GM21737 (cell line): ENCODE data around the gene PRSS1.
A peak's percentile ranks its signal among the peaks of the same experiment; 100 is the strongest.
"Not testable (repeated sequence)": the region's sequence is repeated elsewhere in the genome, so short reads cannot be mapped to it uniquely, and the experiment has no call there.

Experiments used
- ATAC-seq: cut with Tn5 transposase; IDR thresholded peaks from one replicate; pipeline ENCODE4 v1.9.1; 2021; ENCODE audit warnings: mild to moderate bottlenecking, moderate library complexity; ENCODE audit not compliant: unreplicated experiment

The PRSS1 gene

DNA sequence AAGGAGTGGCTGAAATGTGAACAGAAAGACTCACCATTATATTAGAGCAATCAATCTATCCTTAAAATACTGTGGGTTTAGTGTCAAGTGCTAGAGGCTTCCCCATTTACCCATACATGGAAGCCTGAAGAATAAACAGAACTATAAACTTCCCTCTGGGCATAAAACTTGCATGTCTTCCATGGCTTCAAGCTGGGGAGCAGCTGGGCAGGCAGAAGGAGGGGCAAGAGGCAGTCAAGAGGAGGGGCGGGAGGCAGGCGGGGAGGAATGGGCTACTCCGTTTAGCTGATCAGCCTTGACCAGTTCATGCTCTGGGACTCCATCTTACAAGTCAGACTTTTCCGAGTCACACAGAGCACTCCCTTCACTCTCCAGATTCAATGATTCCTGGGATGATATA lies 3.5 kb upstream of the PRSS1 start:
- ATAC-seq: no peak

DNA sequence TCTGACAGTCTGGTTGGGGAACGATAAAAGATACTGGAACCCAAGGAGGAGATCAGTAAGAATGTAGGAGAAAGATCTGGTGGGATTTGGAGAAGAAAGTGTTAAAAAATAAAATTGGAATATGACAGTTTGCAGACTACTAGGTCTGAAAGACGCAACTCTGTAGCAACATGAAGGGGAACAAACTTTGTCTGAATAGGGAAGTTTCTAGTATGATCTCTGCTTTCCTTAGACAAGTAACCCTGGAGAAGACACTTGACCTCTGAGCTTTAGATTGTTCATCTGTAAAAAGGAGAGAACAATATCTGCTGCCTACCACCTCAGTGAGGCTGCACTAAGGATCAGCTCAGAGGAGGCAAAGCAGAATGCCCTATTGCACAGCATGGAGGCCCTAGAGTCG lies 3.0 kb upstream of the PRSS1 start:
- no peak for ATAC-seq

DNA sequence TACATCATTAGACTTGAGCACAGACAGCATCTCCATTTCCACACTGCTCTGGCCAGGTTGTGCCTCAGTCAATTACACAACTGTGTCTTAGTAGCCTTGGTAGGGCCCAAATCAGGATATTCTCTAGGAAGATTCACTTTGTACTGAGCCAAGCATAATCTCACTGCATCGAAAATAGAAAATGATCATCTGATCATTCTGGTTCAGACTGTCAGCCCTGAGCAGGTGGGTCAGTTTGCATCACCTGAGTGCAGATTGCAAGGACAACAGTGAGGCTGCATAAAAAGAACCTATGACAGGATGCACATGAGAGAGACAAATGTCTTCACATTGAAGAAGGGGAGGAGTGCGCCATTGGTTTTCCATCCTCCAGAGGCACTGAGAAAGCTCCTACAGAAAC lies 862 bp upstream of the PRSS1 start:
- not testable (repeated sequence) for ATAC-seq

DNA sequence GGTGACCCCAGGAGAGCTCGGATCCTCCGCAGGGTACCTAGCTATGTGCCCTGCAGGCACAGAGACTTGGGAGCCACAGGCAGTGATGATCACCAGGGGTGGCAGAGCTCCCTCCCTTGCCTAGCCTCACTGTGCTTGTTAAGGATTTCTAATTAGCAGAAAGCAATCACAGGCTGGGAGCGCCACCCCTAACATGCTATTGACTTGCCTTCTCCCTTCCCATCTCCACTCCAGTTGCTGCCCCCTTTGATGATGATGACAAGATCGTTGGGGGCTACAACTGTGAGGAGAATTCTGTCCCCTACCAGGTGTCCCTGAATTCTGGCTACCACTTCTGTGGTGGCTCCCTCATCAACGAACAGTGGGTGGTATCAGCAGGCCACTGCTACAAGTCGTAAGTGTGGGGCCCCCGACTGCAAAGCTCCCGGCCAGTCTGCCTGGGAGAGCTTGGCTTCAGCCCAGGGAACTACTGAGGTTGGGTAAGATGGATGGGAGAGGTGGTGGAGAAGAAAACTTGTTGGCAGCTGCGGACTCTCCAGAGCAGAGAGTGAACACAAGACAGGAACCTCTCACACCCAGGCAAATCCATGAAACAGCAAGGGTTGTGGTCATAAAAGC lies 1.2 kb downstream of the PRSS1 start:
- no peak for ATAC-seq

DNA sequence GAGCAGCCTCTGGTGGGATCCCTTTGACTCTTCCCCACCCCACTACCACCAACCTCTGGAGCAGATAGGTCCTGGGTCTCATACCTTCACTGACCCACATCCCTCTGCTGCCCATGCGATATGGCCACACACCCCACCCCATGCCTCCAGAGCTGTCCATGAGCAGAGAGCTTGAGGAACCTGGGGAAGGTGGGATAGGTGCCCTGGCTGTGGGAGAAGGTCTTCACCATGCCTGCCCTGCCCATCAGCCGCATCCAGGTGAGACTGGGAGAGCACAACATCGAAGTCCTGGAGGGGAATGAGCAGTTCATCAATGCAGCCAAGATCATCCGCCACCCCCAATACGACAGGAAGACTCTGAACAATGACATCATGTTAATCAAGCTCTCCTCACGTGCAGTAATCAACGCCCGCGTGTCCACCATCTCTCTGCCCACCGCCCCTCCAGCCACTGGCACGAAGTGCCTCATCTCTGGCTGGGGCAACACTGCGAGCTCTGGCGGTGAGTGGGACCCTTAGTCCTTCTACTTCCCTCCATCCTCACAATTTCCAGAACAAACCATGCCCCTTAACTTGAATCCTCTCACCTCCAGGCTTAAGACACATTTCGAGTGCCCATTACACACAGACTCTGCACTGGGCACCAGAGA lies 2.4 kb downstream of the PRSS1 start:
- not testable (repeated sequence) for ATAC-seq

DNA sequence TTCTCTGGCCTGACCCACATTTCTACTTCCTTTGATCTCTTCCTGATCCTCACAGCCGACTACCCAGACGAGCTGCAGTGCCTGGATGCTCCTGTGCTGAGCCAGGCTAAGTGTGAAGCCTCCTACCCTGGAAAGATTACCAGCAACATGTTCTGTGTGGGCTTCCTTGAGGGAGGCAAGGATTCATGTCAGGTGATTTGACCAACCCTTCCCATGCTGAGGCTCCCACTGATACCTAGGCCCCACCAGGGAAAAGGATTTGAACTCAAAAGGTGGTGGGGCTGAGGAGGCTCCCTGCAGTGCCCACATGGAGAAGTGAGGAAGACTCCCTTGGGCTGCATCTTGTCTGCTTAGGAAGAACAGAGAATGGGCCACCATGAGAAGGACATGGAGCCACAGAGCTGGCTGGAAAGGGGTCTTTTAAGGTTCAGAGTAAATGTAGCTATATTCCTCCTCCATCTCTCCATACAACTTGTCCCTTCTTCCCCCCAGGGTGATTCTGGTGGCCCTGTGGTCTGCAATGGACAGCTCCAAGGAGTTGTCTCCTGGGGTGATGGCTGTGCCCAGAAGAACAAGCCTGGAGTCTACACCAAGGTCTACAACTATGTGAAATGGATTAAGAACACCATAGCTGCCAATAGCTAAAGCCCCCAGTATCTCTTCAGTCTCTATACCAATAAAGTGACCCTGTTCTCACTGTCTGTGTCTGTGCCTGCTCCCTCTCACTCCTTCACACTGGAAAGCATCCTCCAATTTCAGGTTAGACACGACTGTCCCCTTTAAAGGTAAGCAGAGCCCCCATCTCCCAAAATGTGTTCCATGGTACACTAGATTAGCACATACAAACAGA lies 3.3 kb downstream of the PRSS1 start:
- no peak for ATAC-seq

DNA sequence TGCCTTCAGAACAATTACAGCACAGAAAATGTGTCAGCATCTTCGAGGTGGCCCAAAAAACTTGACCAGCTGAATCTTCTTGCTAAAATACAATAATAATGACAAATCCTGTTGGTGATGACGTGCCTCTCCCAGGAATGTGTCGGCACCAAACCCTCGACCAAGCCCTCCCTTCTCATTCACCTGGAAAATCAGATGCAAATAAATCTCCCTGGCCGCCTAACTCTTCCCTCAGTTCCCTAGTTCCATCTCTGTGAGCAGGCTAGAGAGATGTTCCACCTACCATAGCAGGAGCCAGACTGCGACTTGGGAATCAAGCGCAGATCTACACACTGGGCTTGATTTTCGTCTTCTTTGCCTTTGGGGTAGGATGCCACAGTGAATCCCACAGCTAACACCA lies 4.1 kb downstream of the PRSS1 start:
- ATAC-seq: no peak

DNA sequence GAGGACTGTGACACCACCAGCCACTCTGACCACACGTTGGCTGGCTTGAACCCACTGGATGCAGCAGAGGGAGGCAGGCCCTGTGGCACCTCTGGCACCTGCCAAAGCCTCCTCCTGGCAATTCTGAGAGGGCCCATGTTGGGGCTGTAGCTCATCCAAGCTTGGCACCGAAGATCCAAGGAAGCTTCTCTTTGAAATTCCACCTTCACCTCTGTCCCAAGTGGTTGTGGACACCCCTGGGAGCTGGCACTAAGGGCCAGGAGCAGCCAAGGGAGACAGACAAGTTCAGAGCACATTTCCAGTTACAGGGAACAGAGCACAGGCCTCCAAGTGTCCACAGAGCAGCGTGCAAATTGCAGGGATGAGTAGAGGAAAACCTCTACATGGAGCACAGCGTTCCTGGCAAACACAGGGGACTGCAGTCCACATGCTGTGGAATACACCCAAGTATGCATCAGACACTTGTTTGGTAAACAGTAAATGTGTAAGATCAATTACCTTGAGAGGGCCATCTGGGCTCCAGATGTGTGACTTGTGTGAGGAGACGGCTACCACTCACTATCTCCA lies 4.7 kb downstream of the PRSS1 start:
- ATAC-seq: not testable (repeated sequence)

DNA sequence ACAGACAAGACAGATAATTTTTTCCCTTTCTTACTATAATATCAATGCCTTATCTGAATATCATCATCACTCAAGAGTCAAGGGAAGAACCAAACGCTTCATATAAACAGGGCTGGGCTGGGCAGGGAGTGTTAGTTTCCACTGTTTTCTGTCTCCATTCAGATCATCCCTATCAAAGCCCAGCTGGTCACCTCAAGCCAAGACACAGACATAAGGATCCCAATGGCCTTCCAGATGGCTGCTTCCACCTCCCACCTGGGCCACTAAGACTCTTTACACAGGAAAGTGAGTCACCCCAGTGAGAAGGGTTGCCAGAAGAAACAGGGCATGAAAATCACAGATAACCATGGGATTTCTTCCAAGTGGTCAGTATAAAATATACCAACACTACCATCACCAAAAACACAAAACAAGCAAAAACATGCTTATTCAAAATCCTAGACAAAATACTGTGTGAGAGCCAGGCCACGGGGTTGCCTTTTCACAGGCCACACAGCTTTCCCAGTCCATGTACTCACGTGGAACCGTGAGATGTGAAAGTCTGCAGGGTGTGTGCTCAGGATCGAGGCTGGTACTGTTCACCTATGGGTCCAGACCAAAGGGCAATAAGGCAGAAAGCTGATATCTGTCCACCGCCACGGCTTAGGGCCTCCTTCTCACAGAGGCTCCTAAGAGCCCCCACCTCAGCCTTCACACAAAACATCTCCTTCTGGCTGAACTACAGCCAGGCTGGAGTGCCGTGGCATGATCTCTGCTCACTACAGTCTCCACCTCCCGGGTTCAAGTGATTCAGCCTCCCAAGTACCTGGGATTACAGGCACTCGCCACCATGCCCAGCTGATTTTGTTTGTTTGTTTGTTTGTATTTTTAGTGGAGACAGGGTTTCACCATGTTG lies 5.7 kb downstream of the PRSS1 start:
- no peak for ATAC-seq

DNA sequence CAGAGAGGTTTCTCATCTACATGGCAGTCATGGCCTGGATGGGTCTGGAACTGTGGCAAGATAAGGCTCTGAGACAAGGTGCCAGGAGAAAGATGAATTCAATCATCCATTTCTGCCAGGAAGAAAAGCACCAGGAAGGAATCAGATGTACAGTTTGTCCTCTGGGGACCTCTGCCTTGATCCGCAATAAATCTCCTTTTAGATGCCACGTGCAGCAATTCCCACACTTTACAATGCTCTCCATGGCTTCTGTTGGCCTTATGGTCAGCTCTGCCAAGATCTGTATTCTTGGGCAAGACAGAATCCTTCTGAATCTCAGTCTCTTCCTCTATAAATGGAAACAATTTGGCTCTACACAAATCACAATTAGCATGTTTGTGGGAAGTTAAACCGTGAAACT lies 9.0 kb downstream of the PRSS1 start:
- not testable (repeated sequence) for ATAC-seq

DNA sequence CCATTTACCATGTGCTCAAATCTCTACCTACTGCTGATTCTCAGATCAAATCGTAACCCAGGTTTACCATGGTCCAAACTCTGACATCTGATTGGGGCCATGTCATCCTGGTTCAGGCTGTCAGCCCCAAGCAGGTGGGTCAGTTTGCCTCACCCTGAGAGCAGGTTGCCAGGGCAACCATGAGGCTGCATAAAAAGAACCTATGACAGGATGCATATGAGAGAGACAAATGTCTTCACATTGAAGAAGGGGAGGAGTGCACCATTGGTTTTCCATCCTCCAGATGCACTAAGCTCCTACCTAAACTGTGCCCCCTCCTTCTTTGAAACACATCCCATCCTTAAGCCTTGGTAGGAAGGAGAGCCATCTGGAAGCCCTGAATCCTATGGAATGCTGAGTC lies 10.2 kb downstream of the PRSS1 start:
- no peak for ATAC-seq

DNA sequence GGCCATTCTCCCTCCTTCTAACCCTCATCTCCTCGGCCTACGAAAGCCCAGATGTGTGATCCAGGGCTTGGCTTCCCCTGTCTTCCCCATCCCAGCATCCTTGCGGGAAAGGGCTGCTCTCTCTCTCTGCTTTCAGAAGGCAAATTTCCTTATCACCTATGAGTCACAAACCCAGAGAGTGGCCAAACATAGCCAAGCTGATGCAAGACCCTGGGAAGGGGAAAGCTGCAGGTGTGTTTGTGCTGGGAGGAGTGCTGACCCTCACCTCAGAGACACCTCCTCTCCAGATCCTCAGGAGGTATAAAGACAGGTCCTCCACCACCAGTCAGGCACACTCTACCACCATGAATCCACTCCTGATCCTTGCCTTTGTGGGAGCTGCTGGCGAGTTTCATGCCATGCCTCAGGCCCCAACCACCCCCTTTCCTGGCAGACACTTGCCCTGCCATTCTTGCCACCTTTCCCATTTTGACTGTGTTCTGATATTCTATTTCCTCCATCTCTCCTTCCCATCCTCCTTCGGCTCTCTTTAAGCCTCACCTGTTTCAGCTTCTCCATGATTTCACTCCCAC lies 10.9 kb downstream of the PRSS1 start:
- ATAC-seq: no peak

DNA sequence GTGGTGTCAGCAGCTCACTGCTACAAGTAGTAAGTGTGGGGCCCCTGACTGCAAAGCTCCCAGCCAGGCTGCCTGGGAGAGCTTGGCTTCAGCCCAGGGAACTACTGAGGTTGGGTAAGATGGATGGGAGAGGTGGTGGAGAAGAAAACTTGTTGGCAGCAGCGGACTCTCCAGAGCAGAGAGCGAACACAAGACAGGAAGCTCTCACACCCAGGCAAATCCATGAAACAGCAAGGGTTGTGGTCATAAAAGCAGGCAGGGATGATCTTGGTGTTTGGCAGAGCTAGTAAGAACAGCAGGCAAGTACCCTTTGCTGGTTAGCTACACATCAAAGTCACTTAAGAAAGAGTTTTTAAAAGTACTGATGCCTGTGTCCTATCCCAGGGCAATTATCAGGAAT lies 12.3 kb downstream of the PRSS1 start:
- ATAC-seq: not testable (repeated sequence)

DNA sequence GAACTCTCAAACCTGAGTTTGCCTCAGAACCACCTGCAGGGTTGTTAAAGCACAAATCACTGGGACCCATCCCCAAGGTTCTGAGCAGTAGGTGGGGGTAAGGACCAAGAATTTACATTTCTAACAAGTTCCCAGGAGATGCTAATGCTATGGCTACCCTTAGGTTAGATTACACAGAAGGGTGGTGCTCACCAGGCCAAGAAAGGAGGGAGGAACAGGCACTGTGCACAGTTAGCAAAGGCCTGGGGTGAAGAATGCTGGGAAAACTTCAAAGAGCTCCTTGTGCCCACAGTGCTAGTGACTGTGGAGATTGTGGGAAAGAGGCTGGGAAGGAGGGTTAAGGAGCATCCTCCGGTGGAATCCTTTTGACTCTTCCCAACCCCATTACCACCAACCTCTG lies 12.8 kb downstream of the PRSS1 start:
- no peak for ATAC-seq

DNA sequence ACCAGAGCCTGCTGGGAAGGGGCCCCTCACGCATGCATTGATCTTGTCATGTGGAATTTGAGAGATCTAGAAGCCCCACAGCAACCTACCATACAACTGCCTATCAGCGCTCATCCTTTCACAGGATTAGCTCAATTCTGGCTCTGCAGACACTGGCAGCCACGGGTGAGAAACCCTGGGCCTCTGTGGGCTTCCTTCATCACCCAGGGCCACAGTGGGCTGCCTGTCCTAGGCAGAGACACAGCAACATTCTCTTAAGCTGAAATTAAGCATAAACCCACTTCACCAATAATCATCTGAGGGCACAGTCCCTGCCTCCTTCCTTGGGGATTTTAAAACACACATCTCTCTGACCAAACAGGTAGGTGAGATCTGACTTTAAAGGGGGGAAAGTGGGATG lies 18.2 kb downstream of the PRSS1 start:
- no peak for ATAC-seq

DNA sequence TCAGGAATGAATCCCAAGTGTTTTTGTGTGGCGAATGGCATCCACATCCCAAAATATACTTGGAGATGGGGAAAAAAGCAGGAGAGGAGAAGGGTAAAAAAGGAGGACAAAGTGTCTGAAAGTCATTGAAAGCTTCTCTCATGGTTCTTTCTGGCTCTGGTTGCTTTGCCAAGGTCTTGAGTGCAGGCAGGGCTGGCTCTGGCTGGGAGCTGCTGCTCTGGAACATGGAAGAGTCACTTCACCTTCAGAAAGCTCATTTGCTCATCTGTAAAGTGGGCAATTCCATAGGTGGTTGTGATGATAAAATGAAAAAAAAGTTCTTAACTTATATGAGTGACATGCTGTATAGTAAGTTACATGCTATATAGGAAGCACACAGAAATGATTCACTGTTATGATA lies 18.6 kb downstream of the PRSS1 start:
- no peak for ATAC-seq

DNA sequence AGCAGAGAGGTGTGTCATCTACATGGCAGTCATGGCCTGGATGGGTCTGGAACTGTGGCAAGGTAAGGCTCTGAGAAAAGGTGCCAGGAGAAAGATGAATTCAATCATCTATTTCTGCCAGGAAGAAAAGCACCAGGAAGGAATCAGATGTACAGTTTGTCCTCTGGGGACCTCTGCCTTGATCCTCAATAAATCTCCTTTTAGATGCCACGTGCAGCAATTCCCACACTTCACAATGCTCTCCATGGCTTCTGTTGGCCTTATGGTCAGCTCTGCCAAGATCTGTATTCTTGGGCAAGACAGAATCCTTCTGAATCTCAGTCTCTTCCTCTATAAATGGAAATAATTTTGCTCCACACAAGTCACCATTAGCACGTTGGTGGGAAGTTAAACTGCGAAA lies 19.6 kb downstream of the PRSS1 start:
- not testable (repeated sequence) for ATAC-seq

DNA sequence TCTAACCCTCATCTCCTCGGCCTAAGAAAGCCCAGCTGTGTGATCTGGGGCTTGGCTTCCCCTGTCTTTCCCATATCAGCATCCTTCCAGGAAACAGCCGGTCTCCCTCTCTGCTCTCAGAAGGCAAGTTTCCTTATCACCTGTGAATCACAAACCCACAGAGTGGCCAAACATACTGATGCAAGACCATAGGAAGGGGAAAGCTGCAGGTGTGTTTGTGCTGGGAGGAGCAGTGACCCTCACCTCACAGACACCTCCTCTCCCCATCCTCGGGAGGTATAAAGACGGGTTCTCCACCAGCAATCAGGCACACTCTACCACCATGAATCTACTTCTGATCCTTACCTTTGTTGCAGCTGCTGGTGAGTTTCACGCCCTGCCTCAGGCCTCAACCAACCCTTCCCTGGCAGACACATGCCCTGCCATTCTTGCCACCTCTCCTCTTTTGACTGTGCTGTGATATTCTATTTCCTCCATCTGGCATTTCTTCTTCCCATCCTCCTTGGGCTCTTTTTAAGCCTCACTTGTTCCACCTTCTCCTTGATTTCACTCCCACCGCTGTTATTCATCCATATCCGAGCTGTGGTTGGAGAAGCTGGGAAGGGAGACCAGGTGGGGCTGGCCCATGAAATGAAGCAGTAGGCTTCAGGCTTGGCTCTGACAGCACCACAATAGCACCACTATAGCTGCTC lies 21.5 kb downstream of the PRSS1 start, which contains the start of gene PRSS2:
Gene PRSS2 (plus strand): TSS at position 310 of the 692 bp plus-strand sequence. CDS start 13 bp downstream, at position 323.
- peak; percentile 18 for ATAC-seq

DNA sequence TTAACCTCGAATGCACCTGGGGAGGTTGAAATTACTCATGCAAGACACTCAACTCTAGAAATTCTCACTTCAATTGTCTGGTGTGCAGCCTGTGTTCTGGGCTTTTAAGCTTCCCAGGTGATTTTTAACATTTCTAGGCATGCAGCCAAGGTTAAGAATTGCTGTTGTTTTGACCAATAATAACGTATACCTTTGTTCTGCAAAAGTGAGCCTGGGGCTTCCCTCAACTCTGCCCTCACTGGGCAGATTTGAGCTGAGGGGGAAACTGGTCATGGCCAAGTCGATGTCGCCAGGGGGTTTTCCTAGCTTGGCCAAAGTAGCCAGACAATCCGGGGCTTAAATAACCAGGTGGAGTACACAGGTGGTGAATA lies 22.1 kb downstream of the PRSS1 start:
- peak; percentile 87 for ATAC-seq

DNA sequence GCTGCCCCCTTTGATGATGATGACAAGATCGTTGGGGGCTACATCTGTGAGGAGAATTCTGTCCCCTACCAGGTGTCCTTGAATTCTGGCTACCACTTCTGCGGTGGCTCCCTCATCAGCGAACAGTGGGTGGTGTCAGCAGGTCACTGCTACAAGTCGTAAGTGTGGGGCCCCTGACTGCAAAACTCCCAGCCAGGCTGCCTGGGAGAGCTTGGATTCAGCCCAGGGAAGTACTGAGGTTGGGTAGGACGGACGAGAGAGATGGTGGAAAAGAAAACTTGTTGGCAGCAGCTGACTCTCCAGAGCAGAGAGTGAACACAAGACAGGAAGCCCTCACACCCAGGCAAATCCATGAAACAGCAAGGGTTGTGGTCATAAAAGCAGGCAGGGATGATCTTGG lies 22.8 kb downstream of the PRSS1 start:
- ATAC-seq: no peak
